IPS-20b (cell line): ENCODE measurements around the gene NUMA1.

ENCODE experiments used
- H3K27ac ChIP-seq: one replicate; pipeline ENCODE4 v1.5.1; 2013; ENCODE audit warnings: low read length
- H3K27me3 ChIP-seq: 2 replicates; pipeline ENCODE4 v1.6.1; 2013; ENCODE audit warnings: mild to moderate bottlenecking, low read length, inconsistent platforms; ENCODE audit not compliant: insufficient read depth
- H3K36me3 ChIP-seq: 2 replicates; pipeline ENCODE4 v1.6.1; 2013; ENCODE audit warnings: low read depth, mild to moderate bottlenecking, inconsistent platforms, low read length, moderate library complexity; ENCODE audit not compliant: insufficient read depth
- H3K4me1 ChIP-seq: 2 replicates; pipeline ENCODE4 v1.6.1; 2013; ENCODE audit warnings: mild to moderate bottlenecking, control low read depth, inconsistent platforms, low read length, moderate library complexity; ENCODE audit not compliant: insufficient read depth
- H3K4me3 ChIP-seq: 2 replicates; pipeline ENCODE4 v1.5.1; 2013; ENCODE audit warnings: mild to moderate bottlenecking, low read length, inconsistent platforms
- H3K9ac ChIP-seq: 2 replicates; pipeline ENCODE4 v1.6.1; 2013; ENCODE audit warnings: low read depth, mild to moderate bottlenecking, inconsistent platforms, low read length, moderate library complexity
- H3K9me3 ChIP-seq: 2 replicates; pipeline ENCODE4 v1.6.1; 2013; ENCODE audit warnings: mild to moderate bottlenecking, low read depth, low read length, inconsistent platforms; ENCODE audit not compliant: insufficient read depth

Gene NUMA1

GRCh38 chr11:72080326-72081183 is at the start of gene NUMA1, which contains the start of gene LRRC51:
NUMA1 (minus strand) TSS chr11:72080542; CDS start chr11:72035943, 44,599 bp downstream.
LRRC51 (plus strand) TSS chr11:72080850; CDS start chr11:72089084, 8,234 bp downstream.
- H3K4me3 ChIP-seq = peak within 1 kb of the TSS; percentile 95
- no peaks in the 10 kb centered on the region for H3K27me3 ChIP-seq
- H3K9ac ChIP-seq = peak within 1 kb of the TSS; percentile 92
- H3K4me1 ChIP-seq = peaks cover 5% of the 10 kb centered on the region
- H3K36me3 ChIP-seq = peaks cover 4% of the 10 kb centered on the region; the same call in 1 of the 2 replicates
- H3K9me3 ChIP-seq = no peaks in the 10 kb centered on the region
- peak within 1 kb of the TSS; percentile 92 for H3K27ac ChIP-seq

GRCh38 chr11:72129381-72129780 is 49.0 kb upstream of the NUMA1 start:
- Histone ChIP-seq H3K4me3 (no peak overlapping the region), H3K9me3 (peaks cover 41% of the 10 kb centered on the region), H3K4me1 (no peaks in the 10 kb centered on the region), H3K27ac (no peak overlapping the region), H3K36me3 (no peaks in the 10 kb centered on the region), H3K9ac (no peak overlapping the region), H3K27me3 (peaks cover 24% of the 10 kb centered on the region)

GRCh38 chr11:72127923-72128322 is 47.6 kb upstream of the NUMA1 start:
- Histone ChIP-seq H3K4me3 (no peak overlapping the region), H3K4me1 (no peaks in the 10 kb centered on the region), H3K9me3 (peaks cover 41% of the 10 kb centered on the region), H3K9ac (no peak overlapping the region), H3K27ac (no peak overlapping the region), H3K36me3 (no peaks in the 10 kb centered on the region), H3K27me3 (peaks cover 15% of the 10 kb centered on the region)

- H3K27ac ChIP-seq = no peak overlapping the region
- H3K9me3 ChIP-seq = peaks cover 41% of the 10 kb centered on the region
- no peak overlapping the region for H3K4me3 ChIP-seq
- H3K36me3 ChIP-seq = no peaks in the 10 kb centered on the region
- no peaks in the 10 kb centered on the region for H3K4me1 ChIP-seq
- no peaks in the 10 kb centered on the region for H3K27me3 ChIP-seq
- no peak overlapping the region for H3K9ac ChIP-seq
These were observed 45.6 kb upstream of the NUMA1 start for GRCh38 chr11:72125956-72126355.

GRCh38 chr11:72124046-72124445 is 43.7 kb upstream of the NUMA1 start:
- H3K27me3 ChIP-seq = peaks cover 4% of the 10 kb centered on the region; the same call in 1 of the 2 replicates
- no peaks in the 10 kb centered on the region for H3K36me3 ChIP-seq
- no peaks in the 10 kb centered on the region for H3K4me1 ChIP-seq
- no peak overlapping the region for H3K9ac ChIP-seq
- H3K27ac ChIP-seq = no peak overlapping the region
- H3K4me3 ChIP-seq = no peak overlapping the region
- H3K9me3 ChIP-seq = peaks cover 28% of the 10 kb centered on the region

- Histone ChIP-seq H3K4me3 (no peak overlapping the region), H3K36me3 (no peaks in the 10 kb centered on the region), H3K27ac (no peak overlapping the region), H3K9ac (no peak overlapping the region), H3K9me3 (peaks cover 20% of the 10 kb centered on the region), H3K4me1 (no peaks in the 10 kb centered on the region), H3K27me3 (peaks cover 4% of the 10 kb centered on the region; the same call in 1 of the 2 replicates)
These were observed 42.8 kb upstream of the NUMA1 start for GRCh38 chr11:72123117-72123653.

- Histone ChIP-seq H3K9me3 (peaks cover 14% of the 10 kb centered on the region), H3K4me3 (no peak overlapping the region), H3K36me3 (no peaks in the 10 kb centered on the region), H3K27me3 (peaks cover 5% of the 10 kb centered on the region; the same call in 1 of the 2 replicates), H3K9ac (no peak overlapping the region), H3K4me1 (no peaks in the 10 kb centered on the region), H3K27ac (no peak overlapping the region)
These were observed 42.3 kb upstream of the NUMA1 start for GRCh38 chr11:72122607-72123006.

GRCh38 chr11:72120930-72121329 is 40.6 kb upstream of the NUMA1 start:
- Histone ChIP-seq H3K27me3 (peaks cover 22% of the 10 kb centered on the region; the same call in 1 of the 2 replicates), H3K9ac (no peak overlapping the region), H3K4me1 (no peaks in the 10 kb centered on the region), H3K36me3 (no peaks in the 10 kb centered on the region), H3K9me3 (peaks cover 2% of the 10 kb centered on the region; the same call in 1 of the 2 replicates), H3K27ac (no peak overlapping the region), H3K4me3 (no peak overlapping the region)

- H3K27ac ChIP-seq = no peak overlapping the region
- peaks cover 39% of the 10 kb centered on the region for H3K27me3 ChIP-seq
- no peaks in the 10 kb centered on the region; the same call in 1 of the 2 replicates for H3K9me3 ChIP-seq
- H3K36me3 ChIP-seq = no peaks in the 10 kb centered on the region
- H3K9ac ChIP-seq = no peak overlapping the region; the same call in 1 of the 2 replicates
- no peak overlapping the region for H3K4me3 ChIP-seq
- no peaks in the 10 kb centered on the region for H3K4me1 ChIP-seq
These were observed 38.9 kb upstream of the NUMA1 start for GRCh38 chr11:72119198-72119597.

GRCh38 chr11:72116019-72116755 is 35.8 kb upstream of the NUMA1 start:
- no peaks in the 10 kb centered on the region for H3K9me3 ChIP-seq
- no peak overlapping the region for H3K27ac ChIP-seq
- H3K4me1 ChIP-seq = peaks cover 5% of the 10 kb centered on the region; the same call in 1 of the 2 replicates
- no peak overlapping the region for H3K4me3 ChIP-seq
- H3K9ac ChIP-seq = no peak overlapping the region
- no peaks in the 10 kb centered on the region for H3K36me3 ChIP-seq
- H3K27me3 ChIP-seq = peaks cover 41% of the 10 kb centered on the region

- H3K27me3 ChIP-seq = peaks cover 41% of the 10 kb centered on the region
- no peaks in the 10 kb centered on the region for H3K9me3 ChIP-seq
- H3K36me3 ChIP-seq = peaks cover 5% of the 10 kb centered on the region
- H3K4me3 ChIP-seq = no peak overlapping the region
- no peak overlapping the region for H3K9ac ChIP-seq
- H3K4me1 ChIP-seq = peaks cover 5% of the 10 kb centered on the region; the same call in 1 of the 2 replicates
- H3K27ac ChIP-seq = no peak overlapping the region
These were observed 34.2 kb upstream of the NUMA1 start for GRCh38 chr11:72114570-72114969.
